ENCODE data around the gene IL13.

DNA sequence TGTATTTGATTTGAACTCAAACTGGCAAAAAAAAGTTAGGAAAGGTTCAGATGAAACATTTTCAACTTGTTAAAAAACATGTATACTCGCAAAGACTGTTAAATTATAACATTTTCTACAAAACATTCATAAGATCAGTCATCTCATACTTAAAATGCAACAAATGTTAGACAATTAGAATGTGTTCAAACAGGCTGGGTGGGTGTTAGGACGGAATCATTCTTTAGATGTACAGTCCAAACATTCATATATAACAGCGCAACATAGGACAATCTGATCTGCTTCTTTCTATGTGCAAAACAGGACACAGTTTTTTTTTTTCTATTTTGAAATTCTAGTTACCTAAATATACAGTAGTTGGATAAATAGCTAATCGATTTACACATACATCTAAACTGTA, 38.0 kb downstream of the IL13 start:
- TF ChIP-seq, protein P1, sequence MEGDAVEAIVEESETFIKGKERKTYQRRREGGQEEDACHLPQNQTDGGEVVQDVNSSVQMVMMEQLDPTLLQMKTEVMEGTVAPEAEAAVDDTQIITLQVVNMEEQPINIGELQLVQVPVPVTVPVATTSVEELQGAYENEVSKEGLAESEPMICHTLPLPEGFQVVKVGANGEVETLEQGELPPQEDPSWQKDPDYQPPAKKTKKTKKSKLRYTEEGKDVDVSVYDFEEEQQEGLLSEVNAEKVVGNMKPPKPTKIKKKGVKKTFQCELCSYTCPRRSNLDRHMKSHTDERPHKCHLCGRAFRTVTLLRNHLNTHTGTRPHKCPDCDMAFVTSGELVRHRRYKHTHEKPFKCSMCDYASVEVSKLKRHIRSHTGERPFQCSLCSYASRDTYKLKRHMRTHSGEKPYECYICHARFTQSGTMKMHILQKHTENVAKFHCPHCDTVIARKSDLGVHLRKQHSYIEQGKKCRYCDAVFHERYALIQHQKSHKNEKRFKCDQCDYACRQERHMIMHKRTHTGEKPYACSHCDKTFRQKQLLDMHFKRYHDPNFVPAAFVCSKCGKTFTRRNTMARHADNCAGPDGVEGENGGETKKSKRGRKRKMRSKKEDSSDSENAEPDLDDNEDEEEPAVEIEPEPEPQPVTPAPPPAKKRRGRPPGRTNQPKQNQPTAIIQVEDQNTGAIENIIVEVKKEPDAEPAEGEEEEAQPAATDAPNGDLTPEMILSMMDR (IDR thresholded peaks at IDR 0.05 in 2 of 3, conservative IDR thresholded peaks at IDR 0.05 in 1 of 3; ENCODE audit: control insufficient read depth in 2 of 3, extremely low read depth in 1 of 3, insufficient read depth in 1 of 3, low read depth in 3 of 3, low read length in 3 of 3) = no peak
- TF ChIP-seq TARDBP (IDR thresholded peaks at IDR 0.05; ENCODE audit: borderline replicate concordance) (no peak), TCF7 (IDR thresholded peaks at IDR 0.05; ENCODE audit: borderline replicate concordance) (no peak), POLR2A (IDR thresholded peaks at IDR 0.05; ENCODE audit: low read depth, low read length) (no peak), CREM (IDR thresholded peaks at IDR 0.05; ENCODE audit: low read depth) (no peak), LARP7 (IDR thresholded peaks at IDR 0.05) (no peak)
- TF ChIP-seq, protein P2, sequence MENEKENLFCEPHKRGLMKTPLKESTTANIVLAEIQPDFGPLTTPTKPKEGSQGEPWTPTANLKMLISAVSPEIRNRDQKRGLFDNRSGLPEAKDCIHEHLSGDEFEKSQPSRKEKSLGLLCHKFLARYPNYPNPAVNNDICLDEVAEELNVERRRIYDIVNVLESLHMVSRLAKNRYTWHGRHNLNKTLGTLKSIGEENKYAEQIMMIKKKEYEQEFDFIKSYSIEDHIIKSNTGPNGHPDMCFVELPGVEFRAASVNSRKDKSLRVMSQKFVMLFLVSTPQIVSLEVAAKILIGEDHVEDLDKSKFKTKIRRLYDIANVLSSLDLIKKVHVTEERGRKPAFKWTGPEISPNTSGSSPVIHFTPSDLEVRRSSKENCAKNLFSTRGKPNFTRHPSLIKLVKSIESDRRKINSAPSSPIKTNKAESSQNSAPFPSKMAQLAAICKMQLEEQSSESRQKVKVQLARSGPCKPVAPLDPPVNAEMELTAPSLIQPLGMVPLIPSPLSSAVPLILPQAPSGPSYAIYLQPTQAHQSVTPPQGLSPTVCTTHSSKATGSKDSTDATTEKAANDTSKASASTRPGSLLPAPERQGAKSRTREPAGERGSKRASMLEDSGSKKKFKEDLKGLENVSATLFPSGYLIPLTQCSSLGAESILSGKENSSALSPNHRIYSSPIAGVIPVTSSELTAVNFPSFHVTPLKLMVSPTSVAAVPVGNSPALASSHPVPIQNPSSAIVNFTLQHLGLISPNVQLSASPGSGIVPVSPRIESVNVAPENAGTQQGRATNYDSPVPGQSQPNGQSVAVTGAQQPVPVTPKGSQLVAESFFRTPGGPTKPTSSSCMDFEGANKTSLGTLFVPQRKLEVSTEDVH (IDR thresholded peaks at IDR 0.05; ENCODE audit: low read depth, partially characterized antibody) = no peak
- TF ChIP-seq, protein P3, sequence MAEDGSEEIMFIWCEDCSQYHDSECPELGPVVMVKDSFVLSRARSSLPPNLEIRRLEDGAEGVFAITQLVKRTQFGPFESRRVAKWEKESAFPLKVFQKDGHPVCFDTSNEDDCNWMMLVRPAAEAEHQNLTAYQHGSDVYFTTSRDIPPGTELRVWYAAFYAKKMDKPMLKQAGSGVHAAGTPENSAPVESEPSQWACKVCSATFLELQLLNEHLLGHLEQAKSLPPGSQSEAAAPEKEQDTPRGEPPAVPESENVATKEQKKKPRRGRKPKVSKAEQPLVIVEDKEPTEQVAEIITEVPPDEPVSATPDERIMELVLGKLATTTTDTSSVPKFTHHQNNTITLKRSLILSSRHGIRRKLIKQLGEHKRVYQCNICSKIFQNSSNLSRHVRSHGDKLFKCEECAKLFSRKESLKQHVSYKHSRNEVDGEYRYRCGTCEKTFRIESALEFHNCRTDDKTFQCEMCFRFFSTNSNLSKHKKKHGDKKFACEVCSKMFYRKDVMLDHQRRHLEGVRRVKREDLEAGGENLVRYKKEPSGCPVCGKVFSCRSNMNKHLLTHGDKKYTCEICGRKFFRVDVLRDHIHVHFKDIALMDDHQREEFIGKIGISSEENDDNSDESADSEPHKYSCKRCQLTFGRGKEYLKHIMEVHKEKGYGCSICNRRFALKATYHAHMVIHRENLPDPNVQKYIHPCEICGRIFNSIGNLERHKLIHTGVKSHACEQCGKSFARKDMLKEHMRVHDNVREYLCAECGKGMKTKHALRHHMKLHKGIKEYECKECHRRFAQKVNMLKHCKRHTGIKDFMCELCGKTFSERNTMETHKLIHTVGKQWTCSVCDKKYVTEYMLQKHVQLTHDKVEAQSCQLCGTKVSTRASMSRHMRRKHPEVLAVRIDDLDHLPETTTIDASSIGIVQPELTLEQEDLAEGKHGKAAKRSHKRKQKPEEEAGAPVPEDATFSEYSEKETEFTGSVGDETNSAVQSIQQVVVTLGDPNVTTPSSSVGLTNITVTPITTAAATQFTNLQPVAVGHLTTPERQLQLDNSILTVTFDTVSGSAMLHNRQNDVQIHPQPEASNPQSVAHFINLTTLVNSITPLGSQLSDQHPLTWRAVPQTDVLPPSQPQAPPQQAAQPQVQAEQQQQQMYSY (CRISPR knock-in tag; IDR thresholded peaks at IDR 0.05) = no peak

Data from GM12878 (cell line).